Measurements from ENCODE around the gene PTPRT. TPM values are rescaled to one million over a fixed set of nuclear protein-coding genes. Genes with fewer than 3 reads are reported as not detected.

Gene PTPRT
- total RNA-seq, 2 experiments from 2014 or later, result not detected

DNA sequence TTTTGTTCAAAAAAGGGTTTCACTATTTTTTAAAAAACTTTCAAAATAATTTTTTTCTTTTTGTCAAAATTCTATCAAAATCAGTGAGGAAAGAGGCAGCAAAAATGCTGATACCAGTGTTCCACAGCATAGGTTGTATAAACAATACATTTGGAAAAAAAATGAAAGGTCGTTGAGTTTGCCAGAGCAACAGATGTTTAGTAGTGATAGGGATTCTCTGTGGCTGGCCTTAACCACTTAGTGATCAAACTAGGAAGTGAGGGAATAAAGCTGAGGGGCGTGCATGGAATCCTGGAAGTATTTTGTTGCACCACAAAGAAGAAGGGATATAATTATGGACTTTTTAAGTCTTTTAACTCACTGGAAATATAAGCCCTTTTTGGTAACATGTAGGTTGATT is 1016.3 kb downstream of the PTPRT start:
- Mint-ChIP-seq H3K4me3 (no peak overlapping the region), H3K27ac (no peak overlapping the region), H3K9me3 (no peaks in the 10 kb centered on the region), H3K4me1 (ENCODE audit: low read depth) (no peaks in the 10 kb centered on the region), H3K36me3 (ENCODE audit: low read depth) (no peaks in the 10 kb centered on the region), H3K27me3 (no peaks in the 10 kb centered on the region)
- no peak for ATAC-seq
- TF ChIP-seq, protein P1, sequence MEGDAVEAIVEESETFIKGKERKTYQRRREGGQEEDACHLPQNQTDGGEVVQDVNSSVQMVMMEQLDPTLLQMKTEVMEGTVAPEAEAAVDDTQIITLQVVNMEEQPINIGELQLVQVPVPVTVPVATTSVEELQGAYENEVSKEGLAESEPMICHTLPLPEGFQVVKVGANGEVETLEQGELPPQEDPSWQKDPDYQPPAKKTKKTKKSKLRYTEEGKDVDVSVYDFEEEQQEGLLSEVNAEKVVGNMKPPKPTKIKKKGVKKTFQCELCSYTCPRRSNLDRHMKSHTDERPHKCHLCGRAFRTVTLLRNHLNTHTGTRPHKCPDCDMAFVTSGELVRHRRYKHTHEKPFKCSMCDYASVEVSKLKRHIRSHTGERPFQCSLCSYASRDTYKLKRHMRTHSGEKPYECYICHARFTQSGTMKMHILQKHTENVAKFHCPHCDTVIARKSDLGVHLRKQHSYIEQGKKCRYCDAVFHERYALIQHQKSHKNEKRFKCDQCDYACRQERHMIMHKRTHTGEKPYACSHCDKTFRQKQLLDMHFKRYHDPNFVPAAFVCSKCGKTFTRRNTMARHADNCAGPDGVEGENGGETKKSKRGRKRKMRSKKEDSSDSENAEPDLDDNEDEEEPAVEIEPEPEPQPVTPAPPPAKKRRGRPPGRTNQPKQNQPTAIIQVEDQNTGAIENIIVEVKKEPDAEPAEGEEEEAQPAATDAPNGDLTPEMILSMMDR (IDR thresholded peaks at IDR 0.05), result no peak
- CTCF ChIA-PET, result no interaction called here
- DNase-seq, result no peak
- POLR2A ChIA-PET, result no interaction called here
- intact Hi-C loops (cut with micrococcal nuclease), result no loop called here

DNA sequence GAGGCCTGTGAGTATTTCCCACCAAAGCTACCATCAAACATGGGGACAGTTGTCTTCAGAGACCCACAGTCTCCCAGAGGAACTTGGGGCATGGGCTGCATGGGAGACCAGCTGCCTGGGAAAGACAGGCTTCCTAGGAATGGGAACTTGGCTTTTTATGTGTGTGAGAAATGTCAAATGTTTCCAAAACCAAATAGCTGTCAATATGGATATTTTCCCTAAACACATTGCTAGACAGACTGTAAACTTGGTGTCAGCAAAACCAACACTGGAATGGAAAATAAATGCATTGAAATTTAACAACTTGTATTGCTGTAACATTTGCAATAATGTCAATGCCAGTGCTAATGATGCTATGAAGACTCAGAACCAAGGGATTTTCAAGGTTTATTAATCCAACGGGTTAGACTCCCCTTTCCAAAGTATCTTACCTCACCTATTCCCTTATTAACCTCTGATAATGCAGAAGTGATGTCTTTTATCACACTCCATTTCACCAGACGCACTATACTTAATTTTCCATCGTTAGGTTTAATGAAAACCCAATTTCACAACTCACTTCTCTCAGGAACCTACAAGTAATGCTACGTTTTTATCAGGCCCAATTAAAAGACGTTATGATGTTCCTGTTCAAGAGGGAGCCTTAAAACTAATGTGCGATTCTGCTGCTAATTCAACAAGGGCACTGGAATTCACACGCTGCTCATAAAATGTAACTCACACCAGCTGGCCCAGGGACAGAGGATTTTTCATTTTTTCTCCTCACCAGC is 1025.4 kb downstream of the PTPRT start:
- TF ChIP-seq, protein P1 (IDR thresholded peaks at IDR 0.05), result no peak
- POLR2A ChIA-PET, result no interaction called here
- Mint-ChIP-seq H3K27ac (no peak overlapping the region), H3K4me3 (no peak overlapping the region), H3K36me3 (ENCODE audit: low read depth) (no peaks in the 10 kb centered on the region), H3K9me3 (no peaks in the 10 kb centered on the region), H3K4me1 (ENCODE audit: low read depth) (no peaks in the 10 kb centered on the region), H3K27me3 (peaks cover 6% of the 10 kb centered on the region)
- no peak for ATAC-seq
- intact Hi-C loops (cut with micrococcal nuclease), result no loop called here
- DNase-seq, result no peak
- CTCF ChIA-PET, result no interaction called here

DNA sequence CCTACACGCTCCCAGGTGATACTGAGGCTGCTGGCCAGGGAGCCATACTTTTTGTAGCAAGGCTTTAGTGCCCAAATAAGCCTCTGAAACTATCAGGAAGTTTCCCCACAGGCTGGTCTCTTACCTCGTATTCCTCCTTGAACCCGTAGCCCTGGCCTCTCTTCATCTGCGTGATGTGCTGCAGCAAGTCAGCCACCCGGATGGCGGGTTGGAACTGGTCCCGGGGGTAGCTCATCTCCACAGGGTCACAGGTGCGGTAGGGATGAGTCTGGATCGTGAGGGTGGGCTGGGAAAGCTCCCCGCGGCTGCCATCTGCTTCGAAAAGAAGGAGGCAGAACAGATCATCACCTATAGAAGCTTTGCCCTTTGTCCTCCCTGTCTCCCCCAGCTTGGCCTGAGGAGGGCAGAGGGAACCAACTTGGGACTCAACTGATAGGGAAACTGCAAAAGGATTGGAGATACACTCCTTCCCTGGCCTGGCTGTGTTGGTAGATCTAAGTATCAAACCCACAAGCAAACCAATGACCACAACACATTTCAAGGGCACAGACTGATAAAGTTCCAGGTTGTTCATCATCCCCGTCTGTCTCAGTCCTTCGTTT is 1028.4 kb downstream of the PTPRT start:
- no peak overlapping the region for H3K27ac Mint-ChIP-seq
- H3K36me3 Mint-ChIP-seq (ENCODE audit: low read depth), result no peaks in the 10 kb centered on the region
- intact Hi-C loops (cut with micrococcal nuclease), result no loop called here
- no peak for ATAC-seq
- H3K4me1 Mint-ChIP-seq (ENCODE audit: low read depth), result no peaks in the 10 kb centered on the region
- no peaks in the 10 kb centered on the region for H3K9me3 Mint-ChIP-seq
- CTCF ChIA-PET, result no interaction called here
- TF ChIP-seq, protein P1 (IDR thresholded peaks at IDR 0.05), result no peak
- H3K4me3 Mint-ChIP-seq, result no peak overlapping the region
- peaks cover 4% of the 10 kb centered on the region for H3K27me3 Mint-ChIP-seq
- no peak for DNase-seq
- POLR2A ChIA-PET, result no interaction called here

DNA sequence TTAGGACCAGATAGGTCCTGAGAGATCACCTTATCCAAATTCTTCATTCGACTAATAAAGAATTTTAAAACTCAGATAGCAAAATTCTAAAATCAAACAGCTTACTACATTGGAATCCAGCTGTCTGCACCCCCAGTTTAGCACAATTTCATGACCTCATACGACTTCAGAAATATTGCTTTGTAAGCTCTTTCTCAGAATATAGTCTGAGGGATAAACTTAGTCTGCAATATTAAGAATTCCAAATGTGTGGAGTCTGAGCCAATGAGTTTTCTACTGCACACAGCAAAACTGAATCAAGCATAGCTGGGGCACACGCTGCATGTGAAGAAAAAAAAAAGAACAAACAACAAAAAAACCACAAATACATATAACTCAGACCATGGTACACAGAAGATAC is 1029.9 kb downstream of the PTPRT start:
- intact Hi-C loops (cut with micrococcal nuclease), result no loop called here
- TF ChIP-seq, protein P1 (IDR thresholded peaks at IDR 0.05), result no peak
- Mint-ChIP-seq H3K27me3 (peaks cover 2% of the 10 kb centered on the region), H3K4me3 (no peak overlapping the region), H3K4me1 (ENCODE audit: low read depth) (no peaks in the 10 kb centered on the region), H3K36me3 (ENCODE audit: low read depth) (no peaks in the 10 kb centered on the region), H3K27ac (no peak overlapping the region), H3K9me3 (no peaks in the 10 kb centered on the region)
- ChIA-PET POLR2A (no interaction called here), CTCF (no interaction called here)
- DNase-seq (no peak), ATAC-seq (no peak)

DNA sequence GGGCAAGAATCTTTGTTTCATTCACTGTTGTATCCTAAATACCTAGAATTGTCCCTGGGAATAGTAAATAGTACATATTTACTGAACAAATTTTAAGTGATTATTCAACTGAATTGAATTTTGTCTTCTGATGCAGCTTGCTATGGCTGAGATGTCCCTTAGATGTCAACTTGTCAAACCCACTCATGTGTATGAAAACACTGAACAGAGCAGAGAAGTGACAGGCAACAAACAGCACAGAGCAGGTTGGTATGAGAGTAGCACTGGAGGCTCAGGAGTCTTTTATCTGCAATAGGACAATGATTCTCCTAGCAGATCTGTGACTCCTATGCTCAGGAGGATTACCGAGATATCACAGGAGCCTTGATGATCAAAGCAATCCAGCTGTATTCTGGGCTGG is 1031.4 kb downstream of the PTPRT start:
- TF ChIP-seq, protein P1 (IDR thresholded peaks at IDR 0.05), result no peak
- H3K27me3 Mint-ChIP-seq, result peaks cover 2% of the 10 kb centered on the region
- no peak for DNase-seq
- no peak for ATAC-seq
- ChIA-PET CTCF (no interaction called here), POLR2A (no interaction called here)
- H3K27ac Mint-ChIP-seq, result no peak overlapping the region
- H3K36me3 Mint-ChIP-seq (ENCODE audit: low read depth), result no peaks in the 10 kb centered on the region
- H3K4me1 Mint-ChIP-seq (ENCODE audit: low read depth), result no peaks in the 10 kb centered on the region
- no peaks in the 10 kb centered on the region for H3K9me3 Mint-ChIP-seq
- no peak overlapping the region for H3K4me3 Mint-ChIP-seq
- intact Hi-C loops (cut with micrococcal nuclease), result no loop called here

All from activated CD8-positive, alpha-beta T cell treated with anti-CD3 and anti-CD28 coated beads for 36 hours (primary cell).